Neural crest cell (in vitro differentiated cells): Measurements from ENCODE around the gene SLC12A7. TPM values are rescaled to one million over a fixed set of nuclear protein-coding genes. Genes with fewer than 3 reads are reported as not detected.
"Not testable (repeated sequence)": the region's sequence is repeated elsewhere in the genome, so short reads cannot be mapped to it uniquely, and the experiment has no call there.

ENCODE experiments used
- DNase-seq: peaks from one replicate; pipeline ENCODE4 v3.0.0; 2021; ENCODE audit warnings: low read depth, mixed read lengths, low spot score
- H3K27ac Mint-ChIP-seq: one replicate; pipeline ENCODE4 v1.8.0; 2021; ENCODE audit warnings: mild to moderate bottlenecking, mixed read lengths; ENCODE audit not compliant: unreplicated experiment
- H3K27me3 Mint-ChIP-seq: 2 replicates; pipeline ENCODE4 v1.8.0; 2021; ENCODE audit warnings: low read depth, mild to moderate bottlenecking, mixed read lengths
- H3K36me3 Mint-ChIP-seq: 2 replicates; pipeline ENCODE4 v1.8.0; 2021; ENCODE audit warnings: low read depth, mild to moderate bottlenecking, mixed read lengths
- H3K4me1 Mint-ChIP-seq: 2 replicates; pipeline ENCODE4 v1.8.0; 2021; ENCODE audit warnings: mixed read lengths
- H3K4me3 Mint-ChIP-seq: one replicate; pipeline ENCODE4 v1.8.0; 2021; ENCODE audit warnings: mild to moderate bottlenecking, mixed read lengths
- H3K9me3 Mint-ChIP-seq: 2 replicates; pipeline ENCODE4 v1.8.0; 2021; ENCODE audit warnings: mixed read lengths
- CTCF ChIP-seq: fragments of 200-600 bp; sonication (generic); conservative IDR thresholded peaks from 2 replicates; pipeline ENCODE4 v1.5.0; 2021; ENCODE audit warnings: antibody characterized with exemption, mild to moderate bottlenecking
- total RNA-seq: library from RNA; stranded (reverse); gene quantifications from 2 replicates; pipeline ENCODE4 v1.2.1, GENCODE V29; 2021

The SLC12A7 gene
- total RNA-seq, 1 donor from 2014 or later, result 40.7 TPM

GRCh38 chr5:1100664-1101574 is 10.9 kb downstream of the SLC12A7 start:
- Mint-ChIP-seq H3K4me3 (no peak overlapping the region), H3K27ac (no peak overlapping the region), H3K36me3 (no peaks in the 10 kb centered on the region), H3K27me3 (no peaks in the 10 kb centered on the region), H3K9me3 (no peaks in the 10 kb centered on the region), H3K4me1 (peaks cover 29% of the 10 kb centered on the region)
- DNase-seq, result no peak
- no peak for TF ChIP-seq CTCF

- no peaks in the 10 kb centered on the region for H3K9me3 Mint-ChIP-seq
- peak overlapping the region; percentile 19 for H3K4me3 Mint-ChIP-seq
- no peak overlapping the region for H3K27ac Mint-ChIP-seq
- DNase-seq, result no peak
- no peaks in the 10 kb centered on the region for H3K36me3 Mint-ChIP-seq
- peaks cover 29% of the 10 kb centered on the region for H3K4me1 Mint-ChIP-seq
- H3K27me3 Mint-ChIP-seq, result no peaks in the 10 kb centered on the region
- TF ChIP-seq CTCF, result no peak
These were observed 11.8 kb downstream of the SLC12A7 start for GRCh38 chr5:1099926-1100663.

GRCh38 chr5:1098986-1099597 is 12.8 kb downstream of the SLC12A7 start:
- H3K27ac Mint-ChIP-seq, result no peak overlapping the region
- no peak for TF ChIP-seq CTCF
- H3K27me3 Mint-ChIP-seq, result no peaks in the 10 kb centered on the region
- H3K4me3 Mint-ChIP-seq, result no peak overlapping the region
- H3K9me3 Mint-ChIP-seq, result no peaks in the 10 kb centered on the region
- H3K4me1 Mint-ChIP-seq, result peaks cover 29% of the 10 kb centered on the region
- DNase-seq, result no peak
- no peaks in the 10 kb centered on the region for H3K36me3 Mint-ChIP-seq

GRCh38 chr5:1097988-1098385 is 13.9 kb downstream of the SLC12A7 start:
- not testable (repeated sequence) for H3K9me3 Mint-ChIP-seq, H3K27ac Mint-ChIP-seq, DNase-seq, H3K36me3 Mint-ChIP-seq, H3K27me3 Mint-ChIP-seq, H3K4me3 Mint-ChIP-seq
- H3K4me1 Mint-ChIP-seq, result peaks cover 23% of the 10 kb centered on the region

GRCh38 chr5:1097381-1097987 is 14.4 kb downstream of the SLC12A7 start:
- Mint-ChIP-seq H3K4me3 (no peak overlapping the region), H3K27ac (no peak overlapping the region), H3K4me1 (peaks cover 23% of the 10 kb centered on the region), H3K9me3 (no peaks in the 10 kb centered on the region), H3K27me3 (no peaks in the 10 kb centered on the region), H3K36me3 (no peaks in the 10 kb centered on the region)
- no peak for DNase-seq
- no peak for TF ChIP-seq CTCF
